Ecto neural progenitor cell (in vitro differentiated cells): Measurements from ENCODE around the gene HDDC2.

Source experiments
- DNase-seq: peaks from one replicate; pipeline ENCODE4 v3.0.0-alpha.2; 2018; ENCODE audit warnings: low spot score

The HDDC2 gene

GRCh38 chr6:125233202-125233601, 68.6 kb downstream of the HDDC2 start:
- DNase-seq = no peak

GRCh38 chr6:125232466-125232865, 69.3 kb downstream of the HDDC2 start:
- DNase-seq = no peak

GRCh38 chr6:125231574-125232343, 70.0 kb downstream of the HDDC2 start:
- no peak for DNase-seq

- DNase-seq = no peak
Observed at GRCh38 chr6:125231133-125231532, 70.6 kb downstream of the HDDC2 start.

GRCh38 chr6:125230674-125231073, 71.1 kb downstream of the HDDC2 start:
- DNase-seq = no peak

GRCh38 chr6:125228981-125229479, 72.7 kb downstream of the HDDC2 start:
- DNase-seq = no peak

- DNase-seq = no peak
Observed at GRCh38 chr6:125227244-125227643, 74.5 kb downstream of the HDDC2 start.
